NCI-H345 treated with DMSO at 0.1 percent for 48 hours (cell line): ENCODE data around the gene SGMS1.

Source experiments
- DNase-seq: peaks from one replicate; lab custom pipeline; 2025; ENCODE audit not compliant: unreplicated experiment; lab: John Stamatoyannopoulos, UW

SGMS1 gene

DNA sequence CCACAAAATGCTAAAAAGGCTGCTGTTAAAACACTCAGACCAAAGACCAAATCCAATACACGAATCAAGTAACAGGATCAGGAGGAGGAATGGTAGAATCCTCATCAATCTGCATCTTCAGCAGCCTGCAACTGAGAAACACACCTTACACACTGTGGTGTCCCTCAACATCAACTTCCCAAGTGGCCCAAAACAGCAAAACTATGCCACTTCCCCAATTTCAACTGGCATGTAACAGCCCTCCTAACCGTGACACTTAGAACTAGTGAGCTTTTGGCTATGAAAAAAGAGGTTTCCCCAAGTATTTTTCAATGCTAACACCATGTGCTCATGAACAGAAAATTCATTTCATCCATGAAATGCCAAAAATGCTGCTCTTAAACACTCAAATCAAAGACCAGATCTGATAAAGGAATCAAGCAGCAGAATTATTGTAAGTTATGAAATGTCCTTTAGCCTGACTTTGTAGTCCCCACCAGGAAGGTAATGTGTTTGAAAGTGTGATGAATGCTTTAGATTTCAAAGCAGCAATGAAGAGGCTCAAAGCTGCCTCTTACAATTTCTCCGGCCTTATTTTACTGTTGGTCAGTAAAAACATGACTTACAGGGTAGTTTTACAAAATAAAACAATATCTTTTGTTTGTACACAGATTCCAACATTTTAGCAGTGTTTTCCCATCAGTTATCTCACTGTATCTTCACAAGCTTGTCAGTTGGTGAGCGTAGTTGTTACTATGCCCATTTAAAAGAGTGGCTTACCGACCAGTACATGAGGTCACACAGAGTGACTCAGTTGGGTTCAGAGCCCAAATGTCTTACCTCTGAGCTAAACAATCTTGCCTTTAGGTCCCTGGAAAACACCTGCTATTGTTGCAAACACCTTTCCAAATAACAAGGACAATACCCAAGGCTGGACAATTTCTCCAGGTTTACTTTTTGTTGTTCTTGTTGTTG, 306.8 kb downstream of the SGMS1 start:
- DNase-seq = no peak

DNA sequence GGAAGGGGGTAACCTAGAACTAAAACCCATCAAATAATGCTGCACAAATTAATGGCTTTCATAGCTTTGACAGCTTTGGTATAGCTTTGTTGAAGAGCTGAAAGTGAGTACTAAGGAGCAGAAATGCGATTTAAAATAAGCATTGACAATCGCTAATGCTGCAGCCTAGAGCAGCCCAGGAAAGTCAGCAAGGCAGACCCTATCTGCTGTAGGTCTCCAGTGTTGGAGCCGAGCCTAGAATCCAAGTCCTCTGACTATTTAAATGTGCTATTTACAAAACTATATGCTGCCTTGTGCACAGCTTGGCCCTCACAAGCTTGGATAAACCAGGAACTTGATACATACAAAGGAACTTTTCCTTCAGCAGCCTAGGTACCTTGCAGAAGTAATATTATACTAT, 307.6 kb downstream of the SGMS1 start:
- DNase-seq = no peak

DNA sequence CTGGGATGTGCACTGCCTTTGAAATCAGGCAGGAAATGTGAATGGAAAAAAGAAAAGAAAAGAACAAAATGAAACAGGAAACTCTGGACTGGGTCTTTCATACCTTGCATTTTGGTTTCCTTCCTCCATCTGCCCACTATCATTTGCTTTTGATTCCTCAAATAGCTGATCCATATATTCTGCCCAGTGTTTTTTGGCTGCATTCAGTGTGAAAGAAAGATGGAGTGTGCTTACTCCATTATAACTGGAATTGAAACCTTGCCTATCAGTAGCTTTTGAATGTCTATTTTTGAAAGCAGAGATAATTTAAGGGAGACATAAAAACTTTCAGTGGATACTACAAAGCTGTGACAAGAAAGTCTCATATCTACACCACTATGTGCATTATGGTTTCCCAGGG, 308.3 kb downstream of the SGMS1 start:
- DNase-seq = no peak

DNA sequence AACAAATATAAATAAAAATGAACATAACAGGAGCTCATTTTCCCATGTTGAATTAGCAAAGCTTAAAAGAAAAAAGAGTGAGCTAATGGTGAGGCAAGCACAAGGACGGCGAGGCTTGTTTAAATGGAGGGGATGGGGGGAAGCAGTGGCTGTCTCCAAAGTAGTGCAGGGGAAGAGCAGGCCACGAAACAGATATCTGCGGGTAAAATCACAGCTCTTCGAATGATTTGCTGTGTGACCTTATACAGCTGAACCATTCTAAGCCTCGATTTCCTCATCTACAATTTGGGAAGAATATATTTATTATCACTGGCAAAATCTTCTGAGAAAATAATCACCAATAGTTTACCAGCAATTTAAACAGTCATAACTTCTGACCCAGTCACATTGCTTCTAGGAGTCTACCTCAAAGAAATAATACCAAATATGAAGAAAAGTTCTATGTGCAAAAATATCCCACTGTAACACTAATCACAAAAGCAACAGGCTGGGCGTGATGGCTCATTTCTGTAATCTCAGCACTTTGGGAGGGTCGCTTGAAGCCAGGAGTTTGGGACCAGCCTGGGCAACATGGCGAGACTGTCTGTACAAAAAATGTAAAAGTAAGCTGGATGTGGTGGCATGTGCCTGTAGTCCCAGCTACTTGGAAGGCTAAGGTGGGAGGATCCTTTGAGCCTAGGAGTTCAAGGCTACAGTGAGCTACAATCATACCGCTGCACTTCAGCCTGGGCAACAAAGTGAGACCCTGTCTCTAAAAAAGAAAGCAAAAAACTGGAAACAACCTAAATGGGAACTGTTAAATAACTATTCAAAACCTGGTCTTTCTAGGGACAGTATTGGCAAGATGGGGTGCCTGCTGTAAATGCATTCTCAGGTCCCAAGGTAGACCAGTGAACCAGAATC, 309.3 kb downstream of the SGMS1 start:
- DNase-seq = no peak

DNA sequence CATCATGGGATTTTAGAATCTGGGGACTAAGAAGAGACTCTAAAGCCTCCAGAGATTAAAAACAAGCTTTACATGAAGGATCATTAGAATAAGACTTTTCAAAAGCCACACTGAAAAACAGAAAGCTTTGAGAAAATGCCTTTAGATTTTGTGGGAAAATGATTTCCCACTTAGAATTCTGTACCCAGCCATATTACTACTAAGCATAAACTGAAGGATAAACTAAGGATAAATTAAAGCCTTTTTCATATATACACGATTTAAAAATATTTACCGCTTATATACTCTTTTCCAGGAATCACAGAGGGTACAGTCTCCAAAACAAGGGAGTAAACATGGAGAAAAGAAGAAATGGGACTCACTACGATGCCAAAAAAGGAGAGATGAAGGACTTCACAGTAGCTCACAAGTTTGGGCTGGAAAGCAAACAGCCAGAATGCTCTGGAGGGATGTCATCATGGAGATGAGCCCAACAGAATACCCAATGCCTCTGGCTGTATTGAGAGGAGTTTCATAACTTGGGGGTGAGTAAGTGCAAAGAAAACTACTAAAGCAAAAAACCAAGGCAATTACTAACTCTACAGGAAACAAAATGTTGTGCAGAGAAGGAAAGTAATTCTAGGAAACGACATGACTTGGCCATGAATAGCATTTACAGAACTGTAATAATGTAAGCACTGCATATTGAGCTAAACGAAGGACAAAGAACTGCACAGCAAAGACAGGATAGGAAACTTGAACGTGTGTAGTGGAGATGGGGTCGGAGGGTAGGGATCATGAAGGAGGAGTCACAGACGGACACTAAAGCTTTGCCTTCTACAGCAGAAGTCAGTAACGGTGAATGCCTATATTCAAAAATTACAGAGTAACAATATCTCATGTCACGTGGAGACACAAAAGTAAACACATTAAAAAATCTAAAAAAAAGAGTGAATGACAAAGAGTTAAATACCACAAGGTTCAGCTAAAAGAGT, 311.0 kb downstream of the SGMS1 start:
- DNase-seq = no peak

DNA sequence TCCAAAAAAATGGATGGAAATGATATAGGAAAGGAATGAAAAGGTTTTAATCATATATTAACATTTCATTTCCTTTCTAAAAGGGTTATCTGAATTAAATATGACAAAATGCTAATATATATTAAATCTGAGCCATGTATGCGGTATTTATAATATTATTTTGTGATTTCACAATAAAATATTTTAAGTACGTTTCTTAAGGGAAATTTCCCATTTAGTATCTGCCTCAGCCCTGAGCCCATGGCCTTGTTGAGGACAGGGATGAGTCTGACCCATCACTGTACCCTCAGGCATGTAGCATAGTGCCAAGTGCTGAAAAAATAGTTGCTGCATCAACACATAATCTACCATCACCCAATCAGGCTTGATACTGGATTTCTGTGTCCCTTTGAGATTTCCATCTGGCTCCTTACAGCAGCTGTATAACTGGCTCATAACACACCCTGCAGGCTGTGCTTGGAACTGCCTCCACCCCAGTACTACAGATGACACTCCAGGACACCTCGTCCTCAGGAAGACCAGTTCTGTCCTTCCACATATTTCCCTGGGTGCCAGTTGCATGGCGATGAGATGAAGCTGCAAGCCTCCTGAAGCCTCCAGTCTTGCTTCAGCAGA, 313.1 kb downstream of the SGMS1 start:
- DNase-seq = no peak

DNA sequence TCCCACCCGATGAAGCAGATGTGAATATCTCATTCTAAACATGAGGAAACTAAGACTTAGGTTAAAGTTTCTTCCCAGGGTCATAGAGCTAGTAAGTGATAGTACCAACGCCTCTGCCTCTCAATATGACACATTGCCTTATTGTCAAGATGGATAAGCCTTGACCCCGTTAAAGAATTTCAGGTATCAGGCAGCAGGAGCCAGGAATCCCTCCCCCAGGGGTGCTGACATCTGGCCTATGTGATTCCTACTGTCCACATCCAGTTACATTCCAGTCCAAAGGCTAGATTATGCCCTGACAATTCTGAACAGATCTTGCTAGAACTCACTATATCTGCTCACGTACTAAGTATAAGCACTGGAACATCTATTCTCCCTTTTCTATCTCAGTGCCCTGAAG, 314.4 kb downstream of the SGMS1 start:
- no peak for DNase-seq

DNA sequence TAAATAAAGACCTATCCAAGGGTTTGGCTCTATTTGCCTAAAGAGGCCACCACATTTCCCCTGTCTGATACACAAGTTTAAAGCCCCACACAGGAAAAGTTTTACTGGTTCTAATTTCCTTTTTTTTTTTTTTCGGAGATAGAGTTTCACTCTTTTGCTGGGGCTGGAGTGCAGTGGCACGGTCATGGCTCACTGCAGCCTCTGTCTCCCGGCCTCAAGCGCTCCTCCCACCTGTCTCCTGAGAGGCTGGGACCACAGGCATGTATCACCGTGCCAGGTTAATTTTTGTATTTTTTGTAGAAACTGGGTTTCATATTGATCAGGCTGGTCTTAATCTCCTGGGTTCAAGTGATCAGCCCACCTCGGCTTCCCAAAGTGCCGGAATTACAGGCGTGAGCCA, 319.1 kb downstream of the SGMS1 start:
- DNase-seq = no peak

DNA sequence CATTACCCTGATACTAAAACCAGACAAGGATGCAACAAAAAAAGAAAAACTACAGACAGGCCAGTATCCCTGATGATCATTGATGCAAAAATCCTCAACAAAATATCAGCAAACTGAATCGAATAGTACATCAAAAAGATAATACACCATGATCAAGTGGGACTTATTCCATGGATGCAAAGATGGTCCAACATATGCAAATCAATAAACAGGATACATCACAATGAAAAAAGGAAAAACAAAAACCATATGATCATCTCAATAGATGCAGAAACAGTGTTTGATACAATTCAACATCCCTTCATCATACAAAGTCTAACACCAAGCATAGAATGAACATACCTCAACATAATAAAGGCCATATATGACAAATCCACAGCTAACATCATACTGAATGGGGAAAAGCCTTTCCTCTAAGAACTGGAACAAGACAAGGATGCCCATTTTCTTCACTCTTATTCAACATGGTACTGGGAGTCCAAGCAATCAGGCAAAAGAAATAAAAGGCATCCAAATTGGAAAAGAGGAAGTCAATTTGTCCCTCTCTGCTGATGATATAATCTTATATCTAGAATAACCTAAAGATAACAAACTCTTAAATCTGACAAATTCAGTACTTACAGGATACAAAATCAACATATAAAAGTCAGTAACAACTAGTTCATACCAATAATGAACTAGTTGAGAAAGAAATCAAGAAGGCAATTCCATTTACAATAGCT, 323.6 kb downstream of the SGMS1 start:
- no peak for DNase-seq

DNA sequence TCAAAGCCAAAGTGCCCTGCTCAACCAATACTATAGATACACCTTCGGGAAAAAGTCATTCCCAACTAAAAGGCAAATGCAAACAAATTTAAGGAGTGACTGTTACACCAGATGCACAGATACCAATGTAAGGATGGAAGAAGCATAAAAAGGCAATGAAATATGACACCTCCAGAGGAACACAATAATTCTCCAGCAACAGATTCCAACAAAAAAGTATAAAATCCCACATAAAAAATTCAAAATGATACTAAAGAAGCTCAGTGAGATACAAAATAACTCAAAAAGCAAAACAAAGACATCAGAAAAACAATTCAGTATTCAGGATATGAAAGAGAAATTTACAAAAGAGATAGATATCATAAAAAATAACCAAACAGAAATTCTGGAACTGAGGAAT, 328.4 kb downstream of the SGMS1 start:
- no peak for DNase-seq

DNA sequence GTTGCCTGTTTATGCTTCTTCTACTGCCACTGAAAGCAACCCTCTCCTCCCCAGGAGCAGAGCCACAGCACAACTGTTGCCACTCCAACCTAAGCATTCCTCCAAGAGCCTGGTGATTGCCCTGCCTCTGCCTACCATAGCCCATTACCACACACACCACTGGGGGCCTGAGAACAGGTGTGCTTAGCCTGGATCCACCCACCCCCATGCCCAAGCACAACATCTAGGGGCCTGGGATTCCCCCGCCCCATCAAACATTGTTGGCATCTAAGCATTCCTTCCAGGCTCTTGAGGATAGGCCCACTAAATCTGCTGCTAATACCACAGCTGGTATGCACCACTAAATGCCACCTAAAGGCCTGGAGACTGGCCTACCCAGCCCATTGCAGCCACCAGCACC, 329.2 kb downstream of the SGMS1 start:
- no peak for DNase-seq

DNA sequence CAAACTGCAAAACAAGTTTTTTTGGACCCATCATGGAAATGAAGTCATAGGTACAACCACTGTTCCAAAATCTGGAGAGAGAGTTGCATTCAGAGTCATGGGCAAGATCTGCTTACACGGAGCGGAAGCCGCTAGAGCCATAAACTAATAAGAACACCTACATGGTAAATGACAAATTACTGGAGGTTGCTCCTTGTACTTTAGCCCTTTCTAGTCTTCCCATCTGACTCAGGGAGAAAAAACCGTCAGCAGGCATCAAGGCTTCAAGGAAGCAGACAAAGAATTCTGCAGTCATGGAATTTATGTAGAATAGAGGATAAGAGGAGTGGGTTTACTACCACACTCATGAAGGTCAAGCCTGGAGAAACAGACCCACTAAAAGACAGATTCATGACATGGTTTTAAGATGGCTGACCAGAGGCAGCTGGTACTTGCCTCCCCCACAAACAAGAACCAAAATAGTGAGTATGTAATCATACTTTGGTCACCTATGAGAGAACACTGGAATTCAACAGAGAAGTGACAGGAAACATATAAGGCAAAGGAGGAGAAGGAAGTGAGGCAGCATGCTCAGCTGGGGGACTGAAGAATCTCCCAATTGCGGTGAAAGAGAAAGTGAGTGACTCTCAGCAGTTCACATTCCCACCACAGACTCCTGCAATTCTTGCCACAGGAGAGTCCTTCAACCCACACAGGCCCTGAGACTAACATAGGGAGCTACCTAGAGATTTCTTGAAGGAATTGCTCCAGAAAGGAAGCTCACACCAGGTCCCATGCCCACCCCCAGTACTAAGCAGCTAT, 330.0 kb downstream of the SGMS1 start:
- no peak for DNase-seq

DNA sequence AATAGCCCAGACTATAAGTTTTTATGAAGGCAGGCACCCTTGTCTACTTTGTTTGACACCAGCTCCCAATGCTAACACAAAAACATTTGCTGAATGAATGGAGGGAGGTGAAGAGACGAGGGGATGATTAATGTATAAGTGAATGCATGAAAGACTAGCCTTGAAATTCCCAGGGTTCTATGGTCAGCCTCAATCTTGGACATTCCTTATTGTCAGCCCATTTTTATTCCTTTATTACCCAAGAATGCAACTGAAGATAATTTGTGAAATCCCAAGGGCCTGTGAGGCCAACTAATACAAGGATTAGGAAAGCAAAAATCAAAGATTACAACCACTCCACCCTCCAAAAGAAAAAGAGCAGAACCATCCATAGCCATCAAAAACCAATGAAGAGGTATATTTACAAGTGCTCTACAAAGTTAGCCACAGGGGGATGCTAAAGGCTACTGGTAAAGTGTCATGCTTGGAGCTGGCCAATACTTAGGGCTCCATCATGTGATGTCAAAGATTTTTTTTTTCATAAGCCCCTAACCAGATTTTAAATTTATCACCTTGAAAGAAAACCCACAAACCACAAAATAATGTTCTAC, 332.4 kb downstream of the SGMS1 start:
- no peak for DNase-seq

DNA sequence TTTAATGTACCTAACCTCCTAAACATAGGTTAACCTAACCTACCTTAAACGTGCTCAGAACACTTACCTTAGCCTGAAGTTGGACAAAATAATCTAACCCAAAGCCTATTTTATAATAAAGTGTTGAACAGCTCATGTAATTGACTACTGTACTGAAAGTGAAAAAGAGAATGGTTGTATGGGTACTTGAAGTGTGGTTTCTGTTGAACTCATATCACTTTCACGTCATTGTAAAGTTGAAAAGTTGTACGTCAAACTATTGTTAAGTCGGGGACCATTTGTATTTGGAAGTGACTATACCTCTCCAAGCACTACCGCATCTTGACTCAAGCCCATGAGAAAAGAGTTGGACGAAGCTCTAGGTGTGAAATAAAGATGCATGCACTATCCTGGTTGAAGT, 334.6 kb downstream of the SGMS1 start:
- no peak for DNase-seq

DNA sequence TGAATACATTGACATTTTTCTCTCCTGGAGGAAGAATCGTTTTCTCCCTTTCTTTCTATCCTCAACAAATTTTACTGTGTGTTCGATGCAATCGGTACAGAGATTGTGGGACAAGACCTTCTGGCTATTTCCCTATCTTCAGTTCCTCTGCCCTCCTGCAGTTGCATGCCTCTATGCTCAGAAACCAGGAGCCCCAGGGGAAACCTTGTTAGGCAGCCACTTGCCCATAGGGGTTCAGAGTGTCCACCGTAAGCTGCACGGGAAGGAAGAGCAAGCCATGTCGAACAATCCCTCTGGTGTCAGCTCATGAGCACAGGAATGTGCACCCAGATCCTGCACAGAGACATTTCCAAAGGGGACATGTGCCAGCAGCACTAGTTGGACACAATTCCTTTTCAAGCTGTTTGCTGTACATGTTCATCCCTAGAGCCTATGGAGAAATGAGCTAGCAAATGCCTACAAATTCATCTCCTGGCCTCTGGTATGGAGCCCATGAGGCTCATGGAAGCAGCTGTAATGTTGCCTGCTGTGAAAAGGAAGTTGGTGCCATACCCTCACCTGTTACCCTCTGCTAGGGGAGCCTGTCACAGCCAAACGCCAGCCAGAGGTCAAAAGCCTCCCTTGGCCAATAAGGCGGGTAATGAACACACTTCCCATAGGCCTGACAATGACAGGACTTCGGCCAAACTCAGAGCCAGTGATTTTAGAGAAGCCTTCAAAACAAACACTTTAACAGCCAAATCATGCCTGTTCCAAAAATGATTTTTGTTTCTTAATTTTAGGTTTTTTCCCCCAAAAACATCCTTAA, 336.6 kb downstream of the SGMS1 start:
- DNase-seq = no peak

DNA sequence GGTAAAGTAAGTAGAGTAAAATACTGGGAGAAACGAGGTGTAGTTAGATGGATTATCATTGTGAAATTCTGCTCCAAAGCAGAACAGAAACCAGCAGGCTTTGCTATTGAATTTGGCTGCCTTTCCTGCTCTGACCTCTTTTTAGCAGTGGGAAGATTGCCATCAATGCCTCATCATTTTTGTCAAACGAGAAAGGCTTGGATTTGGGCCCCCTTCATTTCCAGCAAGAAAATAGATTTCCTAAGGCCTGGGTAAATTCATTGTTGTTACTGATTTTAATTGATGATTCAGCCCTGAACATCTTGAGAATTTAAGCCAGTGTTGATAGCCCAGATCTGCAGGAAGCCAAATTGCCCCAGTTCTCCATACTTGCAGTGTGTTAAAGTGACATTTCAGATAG, 337.2 kb downstream of the SGMS1 start:
- DNase-seq = no peak

DNA sequence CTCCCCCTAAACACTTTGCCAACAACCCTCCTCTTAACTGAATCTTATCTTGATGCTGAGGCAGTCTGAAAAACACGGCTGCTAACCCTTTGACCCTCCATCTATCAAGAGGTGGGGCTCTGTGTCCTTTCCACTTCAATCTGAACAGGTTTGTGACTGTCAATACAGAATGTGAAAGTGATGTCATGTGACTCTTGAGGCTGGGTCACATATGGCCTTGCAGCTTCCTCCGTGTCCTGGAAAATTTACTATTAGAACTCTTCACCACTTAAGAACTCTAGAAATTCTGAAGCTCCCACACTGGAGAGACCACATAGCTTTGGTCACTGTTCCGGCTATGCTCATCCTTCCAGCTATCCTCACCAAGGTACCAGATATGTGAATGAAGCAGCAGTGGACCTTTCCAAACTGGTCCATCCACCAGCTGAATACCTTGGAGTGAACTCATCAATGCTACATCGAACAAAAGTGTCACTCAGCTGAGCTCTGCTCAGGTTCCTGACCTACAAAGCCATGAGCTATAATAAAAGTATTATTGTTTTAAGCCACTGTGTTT, 341.7 kb downstream of the SGMS1 start:
- DNase-seq = no peak
